HG02642 (cell line): ENCODE data around the gene PCID2.

Experiments used
- ATAC-seq: cut with Tn5 transposase; IDR thresholded peaks from one replicate; pipeline ENCODE4 v1.9.1; 2021; ENCODE audit warnings: mild to moderate bottlenecking; ENCODE audit not compliant: unreplicated experiment, poor library complexity

Gene PCID2

GRCh38 chr13:113190181-113190580 is 18.3 kb downstream of the PCID2 start:
- no peak for ATAC-seq

- ATAC-seq, result no peak
Observed at GRCh38 chr13:113187883-113188665, 20.4 kb downstream of the PCID2 start.

GRCh38 chr13:113187263-113187669 is 21.2 kb downstream of the PCID2 start:
- no peak for ATAC-seq

- ATAC-seq, result peak; percentile 78
Observed at GRCh38 chr13:113186061-113186900, 22.2 kb downstream of the PCID2 start.

- ATAC-seq, result no peak
Observed at GRCh38 chr13:113184568-113185440, 23.7 kb downstream of the PCID2 start.

GRCh38 chr13:113183450-113184129 is 24.9 kb downstream of the PCID2 start:
- ATAC-seq, result no peak

- no peak for ATAC-seq
Observed at GRCh38 chr13:113182046-113182445, 26.4 kb downstream of the PCID2 start.

- no peak for ATAC-seq
Observed at GRCh38 chr13:113179374-113180230, 28.9 kb downstream of the PCID2 start.

- no peak for ATAC-seq
Observed at GRCh38 chr13:113178896-113179167, 29.6 kb downstream of the PCID2 start.

GRCh38 chr13:113178070-113178895 is 30.2 kb downstream of the PCID2 start:
- no peak for ATAC-seq

GRCh38 chr13:113176822-113177221 is 31.6 kb downstream of the PCID2 start:
- no peak for ATAC-seq

- ATAC-seq, result no peak
Observed at GRCh38 chr13:113176280-113176679, 32.2 kb downstream of the PCID2 start.

- ATAC-seq, result no peak
Observed at GRCh38 chr13:113172419-113172926, 36.0 kb downstream of the PCID2 start.

GRCh38 chr13:113171250-113172125 is 37.0 kb downstream of the PCID2 start:
- no peak for ATAC-seq

- ATAC-seq, result no peak
Observed at GRCh38 chr13:113170511-113170910, 38.0 kb downstream of the PCID2 start.

- ATAC-seq, result no peak
Observed at GRCh38 chr13:113169277-113170272, 38.9 kb downstream of the PCID2 start.
